Effector CD8-positive, alpha-beta T cell (primary cell): Measurements from ENCODE around the gene LRMDA.

Experiments
- DNase-seq: peaks from one replicate; lab custom pipeline; 2025; lab: John Stamatoyannopoulos, UW

Gene LRMDA

GRCh38 chr10:76025124-76025477, 593.7 kb downstream of the LRMDA start:
- DNase-seq, result no peak

- no peak for DNase-seq
Measured at GRCh38 chr10:76026176-76026771, 594.9 kb downstream of the LRMDA start.

- no peak for DNase-seq
Measured at GRCh38 chr10:76026905-76027304, 595.5 kb downstream of the LRMDA start.

- no peak for DNase-seq
Measured at GRCh38 chr10:76029782-76030181, 598.4 kb downstream of the LRMDA start.

- DNase-seq, result no peak
Measured at GRCh38 chr10:76031099-76031498, 599.7 kb downstream of the LRMDA start.

GRCh38 chr10:76031769-76032699, 600.6 kb downstream of the LRMDA start:
- DNase-seq, result no peak

- no peak for DNase-seq
Measured at GRCh38 chr10:76032700-76033039, 601.2 kb downstream of the LRMDA start.

GRCh38 chr10:76033457-76034196, 602.2 kb downstream of the LRMDA start:
- DNase-seq, result no peak

GRCh38 chr10:76034353-76035205, 603.2 kb downstream of the LRMDA start:
- no peak for DNase-seq

- DNase-seq, result no peak
Measured at GRCh38 chr10:76035206-76036110, 604.0 kb downstream of the LRMDA start.

- DNase-seq, result no peak
Measured at GRCh38 chr10:76036111-76036940, 604.9 kb downstream of the LRMDA start.

GRCh38 chr10:76036962-76037361, 605.5 kb downstream of the LRMDA start:
- DNase-seq, result no peak

- no peak for DNase-seq
Measured at GRCh38 chr10:76037531-76038155, 606.2 kb downstream of the LRMDA start.

GRCh38 chr10:76038696-76039095, 607.3 kb downstream of the LRMDA start:
- DNase-seq, result no peak

GRCh38 chr10:76040107-76040829, 608.8 kb downstream of the LRMDA start:
- no peak for DNase-seq

- DNase-seq, result no peak
Measured at GRCh38 chr10:76040830-76041220, 609.4 kb downstream of the LRMDA start.

GRCh38 chr10:76041551-76041950, 610.1 kb downstream of the LRMDA start:
- DNase-seq, result no peak

- no peak for DNase-seq
Measured at GRCh38 chr10:76043261-76043660, 611.8 kb downstream of the LRMDA start.

GRCh38 chr10:76044751-76045150, 613.3 kb downstream of the LRMDA start:
- no peak for DNase-seq
